ENCODE data around the gene LIPN.
"Not testable (repeated sequence)": the region's sequence is repeated elsewhere in the genome, so short reads cannot be mapped to it uniquely, and the experiment has no call there.

Gene LIPN, protein sequence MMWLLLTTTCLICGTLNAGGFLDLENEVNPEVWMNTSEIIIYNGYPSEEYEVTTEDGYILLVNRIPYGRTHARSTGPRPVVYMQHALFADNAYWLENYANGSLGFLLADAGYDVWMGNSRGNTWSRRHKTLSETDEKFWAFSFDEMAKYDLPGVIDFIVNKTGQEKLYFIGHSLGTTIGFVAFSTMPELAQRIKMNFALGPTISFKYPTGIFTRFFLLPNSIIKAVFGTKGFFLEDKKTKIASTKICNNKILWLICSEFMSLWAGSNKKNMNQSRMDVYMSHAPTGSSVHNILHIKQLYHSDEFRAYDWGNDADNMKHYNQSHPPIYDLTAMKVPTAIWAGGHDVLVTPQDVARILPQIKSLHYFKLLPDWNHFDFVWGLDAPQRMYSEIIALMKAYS
- total RNA-seq, result 0 to 0.20 reads per million in 2 donors

DNA sequence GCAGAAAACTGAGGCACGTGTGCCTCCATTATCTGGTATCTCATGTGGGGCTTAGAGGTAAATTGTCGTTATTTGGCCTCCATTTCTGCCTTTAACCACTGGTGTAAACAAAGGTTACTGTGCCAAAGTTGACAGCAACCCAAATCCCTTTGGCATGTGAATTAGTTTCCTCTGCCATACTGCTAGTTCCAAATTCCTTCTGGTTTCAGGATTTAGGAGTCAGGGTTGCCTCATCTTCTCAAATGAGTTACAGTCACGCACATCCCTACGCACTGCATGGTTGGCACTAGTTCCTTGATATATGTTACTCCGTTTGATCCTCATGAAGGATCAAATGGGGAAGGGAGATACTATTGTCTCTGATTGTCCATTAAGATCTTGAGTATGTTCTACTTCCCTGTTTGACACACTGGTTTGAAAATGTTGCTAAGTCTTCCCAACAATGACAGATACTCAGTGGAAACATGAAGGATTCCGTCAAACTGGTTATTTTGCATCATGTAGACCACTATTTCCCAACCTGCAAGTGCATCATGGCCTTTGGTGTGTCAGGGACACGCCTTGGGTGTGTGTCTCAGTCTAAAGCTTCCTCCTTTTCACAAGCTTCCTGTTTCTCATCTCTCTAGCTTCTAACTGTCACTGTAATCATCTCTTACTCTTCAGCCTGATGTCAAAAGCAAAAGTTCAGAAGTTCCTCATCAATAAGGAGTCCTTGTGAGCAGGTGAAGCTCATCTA, at the start of gene LIPN:
Gene LIPN (plus strand): TSS at position 655 of the 736 bp plus-strand sequence. CDS start 1,386 bp downstream, outside the sequence.
- DNase-seq, result peak in 1 of 5 experiments; percentile 30

DNA sequence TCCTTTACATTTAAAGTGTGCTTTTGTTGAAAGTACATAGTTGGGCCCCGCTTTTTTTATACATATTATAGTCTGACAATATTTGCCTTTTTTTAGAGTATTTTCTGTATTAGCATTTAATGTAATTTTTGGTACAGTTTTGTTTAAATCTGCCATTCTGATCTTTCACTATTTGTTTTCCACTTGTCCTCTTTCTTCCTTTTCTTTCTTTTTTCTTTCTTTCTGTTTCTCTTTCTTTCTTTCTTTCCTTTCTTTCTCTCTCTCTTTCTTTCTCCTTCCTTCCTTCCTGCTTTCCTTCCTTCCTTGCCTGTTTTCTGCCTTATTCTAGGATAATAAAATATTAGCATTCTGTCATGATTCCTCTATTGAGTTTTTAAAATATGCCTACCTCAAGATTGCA, 44.3 kb upstream of the LIPN start:
- no peak for DNase-seq

DNA sequence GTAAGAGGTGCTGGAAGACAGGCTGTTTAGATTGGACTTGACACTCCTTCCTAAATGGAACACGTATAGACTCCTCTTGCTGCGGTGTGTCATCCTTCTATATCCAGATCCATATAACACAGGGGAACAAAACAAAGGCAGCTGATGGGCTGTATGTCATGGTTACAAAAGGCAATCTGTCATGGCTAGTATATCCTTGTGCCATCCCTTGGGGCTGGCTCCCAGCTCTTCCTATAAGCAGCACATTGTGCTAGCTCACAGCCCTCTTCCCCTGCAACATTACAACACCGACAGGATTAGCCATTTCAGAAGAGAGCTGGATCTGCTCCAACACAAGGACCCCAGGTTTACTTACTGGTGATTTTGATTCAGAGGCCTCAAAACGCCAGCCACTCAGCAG, 38.4 kb upstream of the LIPN start:
- DNase-seq, result no peak

DNA sequence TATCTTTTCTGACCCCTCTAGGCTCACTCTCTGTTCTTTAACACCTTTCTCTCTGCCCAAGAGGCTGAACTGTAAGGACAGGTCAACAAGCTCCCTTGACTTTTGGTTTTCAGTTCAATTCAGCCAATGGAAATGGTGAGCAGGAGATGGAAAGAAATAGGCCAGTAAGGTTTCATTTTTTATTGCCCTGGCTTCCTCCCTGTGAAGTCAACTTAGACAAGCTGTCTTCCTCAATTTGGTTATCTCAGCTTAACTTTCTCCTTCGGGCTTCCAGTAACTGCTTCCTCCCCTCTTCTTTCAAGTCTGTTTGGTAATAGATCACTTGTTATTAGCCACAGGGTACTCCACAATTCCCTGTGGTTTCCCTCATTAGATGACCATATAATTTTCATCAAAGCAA, 34.0 kb upstream of the LIPN start:
- no peak for DNase-seq

DNA sequence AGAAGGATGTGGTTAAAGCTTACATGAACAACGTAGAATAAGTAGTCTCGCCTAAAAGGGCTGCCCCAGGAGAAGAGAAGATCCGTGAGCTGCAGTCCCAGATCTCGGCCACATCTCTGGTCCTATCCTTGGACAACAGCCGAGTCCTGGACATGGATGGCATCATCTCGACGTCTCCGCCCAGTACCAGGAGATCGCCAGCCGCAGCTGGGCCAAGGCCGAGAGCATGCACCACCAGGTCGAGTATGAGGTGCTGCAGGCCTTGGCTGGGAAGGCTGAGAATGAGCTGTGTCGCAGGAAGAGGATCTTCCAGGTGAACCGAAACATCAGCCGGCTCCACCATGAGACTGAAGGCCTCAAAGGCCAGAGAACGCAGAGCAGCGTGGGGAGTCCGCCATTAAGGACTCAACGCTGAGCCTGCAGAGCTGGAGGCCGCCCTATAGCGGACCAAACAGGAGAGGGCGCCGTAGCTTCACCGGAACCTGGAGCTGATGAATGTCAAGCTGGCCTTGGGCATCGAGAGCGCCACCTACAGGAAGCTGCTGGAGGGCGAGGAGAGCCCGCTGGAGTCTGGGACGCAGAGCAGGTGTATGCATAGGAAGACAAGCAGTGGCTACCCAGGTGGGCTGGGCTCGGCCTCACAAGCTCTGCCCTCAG, 31.6 kb upstream of the LIPN start:
- peak in 3 of 5 experiments; percentile 6 to 68 (median 9) for DNase-seq

DNA sequence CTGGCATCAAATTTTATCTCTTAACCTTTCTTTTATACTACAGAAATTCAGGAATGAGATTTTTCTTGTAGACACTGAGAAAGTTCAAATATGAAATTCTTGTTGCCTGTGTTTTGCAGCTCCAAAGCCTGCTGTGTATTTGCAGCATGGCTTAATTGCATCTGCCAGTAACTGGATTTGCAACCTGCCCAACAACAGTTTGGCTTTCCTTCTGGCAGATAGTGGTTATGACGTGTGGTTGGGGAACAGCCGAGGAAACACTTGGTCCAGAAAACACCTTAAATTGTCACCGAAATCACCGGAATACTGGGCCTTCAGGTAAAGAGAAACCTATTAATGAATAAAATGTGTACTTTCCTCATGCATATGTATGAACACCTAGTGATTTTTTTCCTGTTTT, 29.0 kb upstream of the LIPN start:
- DNase-seq, result no peak

DNA sequence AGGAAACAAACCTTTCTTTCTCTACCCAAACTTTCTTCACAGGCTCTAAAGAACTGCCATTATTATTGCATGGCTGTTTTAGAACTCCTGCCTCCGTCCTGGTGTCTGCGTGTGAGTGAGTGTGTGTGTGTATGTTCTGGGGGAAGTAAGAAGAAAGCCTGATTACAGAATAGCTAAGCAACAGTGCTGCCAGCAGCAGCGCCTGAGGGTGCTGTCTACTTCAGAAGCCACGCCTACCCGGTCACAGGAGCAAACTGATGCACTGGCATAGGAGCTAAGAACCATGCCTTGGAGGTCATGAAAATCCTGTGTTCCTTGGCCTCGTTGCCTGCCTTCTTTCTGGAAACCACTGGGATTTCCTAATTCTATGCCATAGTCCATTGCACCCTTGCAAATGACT, 28.5 kb upstream of the LIPN start:
- DNase-seq, result no peak

DNA sequence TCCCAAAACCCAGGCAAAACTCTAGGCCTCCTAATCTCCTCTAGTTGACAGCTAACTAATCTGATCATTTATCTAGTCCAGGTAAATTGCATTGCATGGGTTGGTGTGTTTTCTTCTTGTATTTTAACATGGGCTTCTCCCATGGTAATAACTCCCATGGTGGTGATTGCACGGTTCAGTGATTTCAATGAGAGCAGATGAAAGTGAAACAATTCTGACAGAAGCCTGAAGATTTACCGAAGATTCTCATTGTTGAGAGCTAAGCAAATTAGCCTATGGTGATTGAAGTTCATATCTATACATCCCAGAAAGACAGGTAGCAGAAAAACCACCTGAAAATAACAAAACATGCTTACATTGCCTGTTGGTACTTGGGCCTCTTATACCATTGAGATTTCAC, 26.6 kb upstream of the LIPN start:
- DNase-seq, result no peak

DNA sequence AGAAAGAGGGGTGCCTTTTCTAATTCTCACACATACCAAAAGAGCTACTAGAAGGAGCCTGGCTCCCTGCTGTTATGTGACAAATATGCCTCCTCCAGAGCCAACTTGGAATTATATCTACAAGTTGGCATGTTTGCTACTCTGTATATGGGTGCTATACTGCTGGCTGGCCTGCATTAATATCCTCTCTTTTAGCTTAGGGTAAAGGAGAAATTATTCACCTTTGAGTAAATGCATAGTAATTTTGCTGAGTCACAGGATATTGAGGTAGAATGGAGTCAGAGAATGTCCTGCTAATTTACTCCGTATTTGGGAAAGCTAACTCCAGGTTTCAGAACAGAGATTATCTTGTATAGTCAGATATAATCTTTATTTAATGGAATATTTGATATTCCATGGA, 24.2 kb upstream of the LIPN start:
- no peak for DNase-seq

DNA sequence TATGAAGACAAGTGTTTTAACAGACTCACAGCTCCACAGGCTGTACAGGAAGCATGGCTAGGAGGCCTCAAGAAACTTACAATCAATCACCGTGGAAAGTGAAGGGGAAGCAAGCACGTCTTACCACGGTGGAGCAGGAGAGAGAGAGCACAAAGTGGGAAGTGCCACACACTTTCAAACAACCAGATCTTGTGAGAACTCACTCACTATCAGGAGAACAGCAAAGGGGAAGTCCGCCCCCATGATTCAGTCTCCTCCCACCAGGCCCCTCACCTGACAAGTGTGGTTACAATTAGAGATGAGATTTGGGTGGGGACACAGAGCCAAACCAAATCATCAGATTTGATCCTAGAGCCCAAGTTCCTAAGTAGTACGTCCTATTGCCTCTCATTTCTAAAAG, 17.9 kb upstream of the LIPN start:
- DNase-seq, result not testable (repeated sequence)

DNA sequence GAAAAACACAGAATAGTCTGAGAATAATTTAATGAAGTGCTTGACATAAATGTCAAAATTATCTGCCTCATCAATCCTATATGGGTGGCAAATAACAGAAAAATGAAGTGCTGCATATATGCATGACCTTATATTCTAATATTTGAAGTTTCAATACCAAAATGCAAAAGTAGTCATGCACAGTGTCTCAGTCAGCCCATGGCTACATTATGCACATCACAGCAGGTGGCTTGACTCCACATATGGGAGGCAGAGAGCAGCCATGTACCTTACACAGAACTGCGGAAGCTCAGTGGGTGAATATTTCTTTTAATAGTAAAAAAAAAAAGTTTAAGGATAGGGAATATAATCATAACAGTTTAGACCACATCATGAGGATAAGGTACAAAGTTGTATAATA, 17.4 kb upstream of the LIPN start:
- DNase-seq, result no peak

DNA sequence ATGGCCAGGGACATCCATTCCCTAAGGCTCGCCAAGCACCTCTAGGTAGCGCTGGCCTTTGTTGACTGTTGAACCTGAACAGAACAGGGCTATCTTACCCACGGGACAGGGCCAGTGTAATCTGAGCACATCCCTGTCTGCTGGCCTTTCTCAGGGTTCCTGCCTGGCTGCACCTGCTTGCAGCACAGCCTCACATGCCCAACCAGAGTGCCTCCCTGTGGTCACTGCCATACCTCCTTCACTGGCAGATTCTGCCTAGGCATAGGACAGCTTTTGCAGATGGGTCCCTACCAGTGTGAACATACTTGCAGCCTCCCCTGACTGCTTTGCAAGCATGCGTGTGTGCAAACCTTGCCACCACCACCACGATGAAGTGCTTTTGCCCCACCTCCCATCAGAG, 15.8 kb upstream of the LIPN start:
- DNase-seq, result no peak

DNA sequence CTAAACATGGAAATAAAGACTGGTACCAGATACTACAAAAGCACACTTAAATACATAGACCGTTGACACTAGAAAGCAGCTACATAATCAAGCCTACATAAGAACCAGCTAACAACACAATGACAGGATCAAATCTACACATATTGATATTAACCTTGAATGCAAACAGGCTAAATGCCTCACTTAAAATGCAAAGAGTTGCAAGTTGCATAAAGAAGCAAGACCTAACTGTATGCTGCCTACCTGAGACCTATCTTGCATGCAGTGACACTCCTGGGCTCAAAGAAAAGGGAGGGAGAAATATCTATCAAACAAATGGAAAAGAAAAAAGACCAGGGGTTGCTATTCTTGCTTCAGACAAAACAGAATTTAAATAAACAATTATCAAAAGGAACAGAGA, 14.2 kb upstream of the LIPN start:
- DNase-seq, result no peak

DNA sequence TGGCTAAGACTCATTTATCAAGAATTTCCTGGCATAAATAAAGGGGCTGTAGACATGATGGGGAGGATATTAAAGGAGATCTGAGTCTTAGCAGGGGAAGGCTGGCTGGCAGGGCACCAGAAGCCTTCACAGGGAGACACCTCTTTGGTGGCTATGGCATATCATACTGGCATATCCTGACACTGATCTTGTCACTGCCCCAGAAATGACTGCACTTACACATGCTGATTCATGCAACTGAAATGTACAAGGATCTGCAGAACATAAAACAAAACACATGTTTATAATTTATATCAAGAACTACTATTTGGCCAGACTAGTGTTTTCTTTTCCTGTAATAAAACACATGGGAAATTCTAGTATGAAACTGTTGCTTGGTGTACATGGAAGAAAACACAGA, 5.5 kb upstream of the LIPN start:
- DNase-seq, result peak in 1 of 5 experiments; percentile 37

DNA sequence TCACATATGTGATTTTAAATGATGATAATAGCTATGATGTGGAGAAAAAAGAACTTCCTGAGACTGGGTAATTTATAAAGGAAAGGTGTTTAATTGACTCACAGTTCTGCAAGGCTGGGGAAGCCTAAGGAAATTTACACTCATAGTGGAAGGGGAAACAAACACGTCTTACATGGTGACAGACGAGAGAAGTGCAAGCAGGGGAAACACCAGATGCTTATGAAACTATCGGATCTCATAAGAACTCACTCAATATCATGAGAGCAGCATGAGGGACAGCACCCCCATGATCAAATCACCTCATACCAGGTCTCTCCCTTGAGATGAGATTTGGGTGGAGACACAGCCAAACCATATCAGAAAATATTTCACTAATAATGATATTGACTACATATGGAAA, 4.1 kb upstream of the LIPN start:
- DNase-seq, result peak in 1 of 5 experiments; percentile 48

DNA sequence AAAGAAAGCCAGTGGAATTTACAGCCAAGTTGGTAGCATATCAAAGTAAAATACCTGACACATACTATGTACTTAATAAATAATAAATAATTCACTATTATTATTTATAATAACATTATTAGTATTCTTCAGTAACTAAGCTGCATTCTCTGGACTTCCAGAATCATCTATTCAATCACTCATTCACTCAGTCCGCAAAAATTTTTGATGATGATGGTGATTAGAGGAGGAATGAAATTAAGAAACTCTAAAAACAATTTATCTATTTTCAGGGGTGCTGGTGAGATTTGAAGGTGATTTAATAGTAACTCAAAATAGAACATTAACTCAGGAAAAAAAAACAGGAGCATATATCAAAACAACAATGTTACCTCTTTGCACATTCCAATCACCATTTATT, 3.2 kb upstream of the LIPN start:
- DNase-seq, result no peak

DNA sequence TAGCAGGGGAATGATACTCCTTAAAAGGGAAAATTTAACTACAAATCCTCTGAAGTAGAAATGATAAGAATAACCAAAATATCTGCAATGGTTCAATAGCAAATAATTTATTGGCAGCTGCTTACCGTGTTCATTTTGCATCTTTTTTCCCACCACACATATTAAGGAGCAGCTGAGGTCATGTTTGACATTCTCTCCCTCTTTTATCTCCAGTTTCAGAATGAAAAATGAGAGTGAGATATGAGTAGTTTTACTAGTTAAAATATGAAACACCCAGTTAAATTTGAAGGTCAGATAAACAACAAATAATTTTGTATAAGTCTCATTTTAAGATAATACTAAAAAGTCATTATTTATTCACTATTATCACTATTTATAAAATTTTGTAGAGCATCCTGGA, 3.1 kb downstream of the LIPN start:
- no peak for DNase-seq

DNA sequence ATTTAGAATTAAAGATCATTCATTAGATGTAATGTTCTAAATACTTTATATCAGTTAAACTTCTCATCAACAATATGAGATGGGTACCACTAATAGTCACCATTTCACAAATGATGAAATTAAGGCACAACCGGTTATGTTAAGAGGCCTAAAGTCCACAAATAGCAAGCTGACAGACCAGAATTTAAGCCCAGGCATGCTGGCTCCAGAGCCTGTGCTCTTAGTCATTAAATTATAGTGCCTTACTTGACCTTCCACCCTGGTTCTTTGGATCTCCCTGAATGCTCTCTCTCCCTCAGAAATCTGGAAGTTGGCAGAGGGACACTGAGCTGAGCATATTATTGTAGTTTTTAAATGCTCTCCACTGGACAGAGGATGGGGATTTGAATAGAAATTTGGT, 3.6 kb downstream of the LIPN start:
- no peak for DNase-seq

DNA sequence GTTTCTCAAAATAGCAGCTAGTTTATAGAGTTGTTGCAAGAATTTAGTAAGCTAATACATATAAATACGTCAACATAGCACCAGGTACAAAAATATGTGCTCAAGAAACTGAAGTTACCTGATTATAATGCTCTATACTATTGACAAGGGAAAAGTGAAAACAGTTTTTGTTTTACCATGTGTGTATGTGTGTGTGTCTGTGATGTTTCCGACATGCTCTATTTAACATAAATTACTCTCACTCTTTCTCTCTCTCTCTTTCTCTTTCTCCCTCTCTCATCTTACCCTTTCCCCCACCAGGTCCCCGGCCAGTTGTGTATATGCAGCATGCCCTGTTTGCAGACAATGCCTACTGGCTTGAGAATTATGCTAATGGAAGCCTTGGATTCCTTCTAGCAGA, 4.3 kb downstream of the LIPN start:
- DNase-seq, result no peak

DNA sequence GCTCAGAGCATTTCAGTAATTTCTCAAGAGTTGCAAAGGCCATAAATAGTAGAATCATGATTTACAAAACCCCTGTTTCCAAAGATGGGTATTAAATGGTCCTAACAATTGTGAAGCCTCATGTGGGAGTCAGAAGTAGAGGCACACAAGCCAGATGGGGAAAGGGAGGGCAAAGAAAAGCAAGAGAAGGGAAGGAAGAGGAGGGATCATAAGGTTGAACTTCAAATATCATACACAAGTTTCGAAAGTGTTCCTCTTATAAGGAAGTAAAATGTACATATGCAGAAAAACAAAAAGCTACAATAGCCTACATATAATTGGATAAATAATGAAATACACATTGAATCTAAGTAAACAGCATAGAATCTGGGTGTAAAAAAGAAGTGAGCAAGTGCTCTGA, 6.0 kb downstream of the LIPN start:
- no peak for DNase-seq

DNA sequence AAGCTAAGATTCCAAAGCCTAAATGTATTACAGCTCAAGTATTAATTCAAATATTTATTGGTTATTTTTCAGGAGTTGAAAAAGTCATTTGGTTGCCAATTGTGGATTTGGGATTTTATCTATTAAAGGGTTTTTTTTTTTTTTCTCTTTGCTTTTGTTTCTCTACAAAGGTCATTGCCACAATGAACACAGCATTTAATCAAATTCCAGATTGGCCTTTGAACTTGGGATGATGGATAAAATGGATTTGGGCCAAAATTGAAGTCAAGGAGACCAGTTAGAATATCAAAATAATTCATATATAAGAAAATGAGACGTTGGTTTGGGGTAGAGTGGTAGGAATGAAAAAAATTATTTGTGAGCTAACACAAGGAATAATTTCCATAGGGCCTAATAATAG, 9.6 kb downstream of the LIPN start:
- no peak for DNase-seq

DNA sequence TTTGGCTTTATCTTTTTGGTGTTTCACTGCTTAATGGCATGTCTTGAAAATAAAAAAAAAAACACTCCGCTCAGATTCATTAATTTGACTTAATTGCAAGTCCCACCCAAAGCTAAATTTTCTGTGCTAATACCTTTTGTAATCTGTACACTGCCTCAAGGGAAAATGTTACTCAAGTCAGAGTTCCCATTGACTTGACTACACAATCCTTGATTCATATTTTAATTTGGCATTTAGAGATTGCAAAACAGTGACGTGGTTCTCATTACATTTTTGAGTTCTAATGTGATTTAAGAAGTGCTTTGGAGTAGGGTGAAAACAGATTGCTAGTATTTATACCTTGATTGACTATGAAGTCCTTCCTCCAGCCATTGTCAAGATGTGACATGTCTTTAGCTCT, 21.4 kb downstream of the LIPN start:
- DNase-seq, result no peak

DNA sequence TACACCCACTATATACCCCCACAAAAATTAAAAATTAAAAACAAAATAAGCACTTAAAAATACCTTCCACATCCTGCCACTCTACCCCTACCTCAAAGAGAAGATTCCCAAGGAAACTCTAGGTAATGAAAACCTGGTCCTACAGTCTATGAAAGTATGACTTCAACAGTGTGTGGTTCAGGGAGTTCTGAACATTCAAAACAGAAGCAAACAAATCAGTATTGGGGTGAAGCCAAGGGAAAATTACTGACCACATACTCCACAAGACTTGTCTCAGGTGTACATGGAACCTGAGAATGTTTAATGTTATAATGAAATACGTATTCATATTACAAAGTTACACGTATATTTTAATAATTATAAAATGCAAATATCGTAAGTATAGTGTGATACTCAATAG, 22.4 kb downstream of the LIPN start:
- DNase-seq, result no peak

DNA sequence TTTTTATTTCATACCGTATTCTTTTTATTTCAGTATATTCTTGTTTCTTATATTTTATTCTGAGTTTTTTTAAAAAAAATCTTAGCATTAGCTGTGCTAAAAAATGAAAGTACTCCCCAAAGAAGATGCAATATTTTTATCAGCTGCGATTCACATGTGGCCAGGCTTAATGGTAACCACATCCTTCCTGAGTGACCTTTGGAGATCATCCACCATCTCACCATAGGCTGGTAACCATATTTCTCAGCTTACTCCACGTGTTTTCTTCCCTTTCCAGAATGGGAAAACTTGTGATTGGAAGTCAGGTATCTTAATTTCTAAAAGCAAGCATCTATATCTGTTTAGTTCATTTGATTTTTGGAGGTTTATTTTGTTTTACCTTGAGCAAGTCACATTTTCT, 23.9 kb downstream of the LIPN start:
- no peak for DNase-seq
